Left lobe of liver (tissue), 2 donors: ENCODE measurements around the gene SLC35F4. TPM values are rescaled to one million over a fixed set of nuclear protein-coding genes. Genes with fewer than 3 reads are reported as not detected.
A peak's percentile ranks its signal among the peaks of the same experiment; 100 is the strongest.
"Not testable (repeated sequence)": the region's sequence is repeated elsewhere in the genome, so short reads cannot be mapped to it uniquely, and the experiment has no call there.

Source experiments
- ATAC-seq: fragments of 200-7000 bp; cut with Tn5 transposase; one replicate; pipeline ENCODE4 v1.9.1; 2020; ENCODE audit warnings: mild to moderate bottlenecking, moderate library complexity
- DNase-seq: peaks from one replicate; pipeline ENCODE4 v3.0.0-alpha.2; 2020; ENCODE audit warnings: low spot score
- total RNA-seq: library from RNA; stranded (reverse); gene quantifications from one replicate; pipeline ENCODE4 v1.2.1, GENCODE V29; 2021
- donor health status: DM: no; HTN: no; CAD: no; lungs with moderate emphysema.
- donor health status: DM: no; HTN: yes; CAD: no.

Gene SLC35F4
- total RNA-seq, 1 donor from 2014 or later, result not detected

DNA sequence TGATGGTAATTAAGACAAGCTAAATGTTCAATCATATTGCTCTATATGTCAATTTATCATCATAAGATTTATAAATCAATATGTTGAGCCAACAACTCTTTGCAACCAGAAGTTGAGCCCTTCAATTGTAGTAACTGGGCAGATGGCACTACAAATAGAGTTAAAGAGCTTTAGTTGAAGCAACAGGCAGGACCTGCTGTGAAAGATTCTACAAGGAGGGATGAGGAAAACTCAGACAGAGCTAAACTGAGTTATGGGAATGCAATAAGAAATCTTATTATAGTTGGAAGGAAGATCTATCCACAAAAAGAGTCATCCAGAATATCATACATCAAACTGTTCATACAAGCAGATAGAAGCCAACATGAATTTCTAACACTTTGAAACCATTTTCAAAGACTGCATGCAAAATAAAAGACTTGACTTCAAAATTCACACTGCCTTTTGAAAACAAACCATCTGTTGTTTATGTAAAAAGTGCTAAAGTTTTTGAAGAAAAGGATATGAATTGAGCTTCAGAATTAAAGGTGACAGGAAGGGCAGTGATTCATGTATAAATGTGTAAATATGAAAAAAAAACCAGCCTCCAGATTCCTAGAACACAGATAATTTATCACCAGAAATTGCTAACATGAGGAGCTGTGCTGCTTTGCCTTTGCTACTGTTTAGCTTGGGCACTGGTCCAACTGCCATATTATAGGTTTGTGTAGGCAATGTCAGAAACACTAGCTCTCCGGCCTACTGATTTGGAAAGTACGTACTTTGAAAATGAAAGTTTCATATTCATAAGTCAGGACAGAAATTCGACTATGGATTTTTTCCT is 133.2 kb downstream of the SLC35F4 start:
- DNase-seq (no peak), ATAC-seq (no peak)

DNA sequence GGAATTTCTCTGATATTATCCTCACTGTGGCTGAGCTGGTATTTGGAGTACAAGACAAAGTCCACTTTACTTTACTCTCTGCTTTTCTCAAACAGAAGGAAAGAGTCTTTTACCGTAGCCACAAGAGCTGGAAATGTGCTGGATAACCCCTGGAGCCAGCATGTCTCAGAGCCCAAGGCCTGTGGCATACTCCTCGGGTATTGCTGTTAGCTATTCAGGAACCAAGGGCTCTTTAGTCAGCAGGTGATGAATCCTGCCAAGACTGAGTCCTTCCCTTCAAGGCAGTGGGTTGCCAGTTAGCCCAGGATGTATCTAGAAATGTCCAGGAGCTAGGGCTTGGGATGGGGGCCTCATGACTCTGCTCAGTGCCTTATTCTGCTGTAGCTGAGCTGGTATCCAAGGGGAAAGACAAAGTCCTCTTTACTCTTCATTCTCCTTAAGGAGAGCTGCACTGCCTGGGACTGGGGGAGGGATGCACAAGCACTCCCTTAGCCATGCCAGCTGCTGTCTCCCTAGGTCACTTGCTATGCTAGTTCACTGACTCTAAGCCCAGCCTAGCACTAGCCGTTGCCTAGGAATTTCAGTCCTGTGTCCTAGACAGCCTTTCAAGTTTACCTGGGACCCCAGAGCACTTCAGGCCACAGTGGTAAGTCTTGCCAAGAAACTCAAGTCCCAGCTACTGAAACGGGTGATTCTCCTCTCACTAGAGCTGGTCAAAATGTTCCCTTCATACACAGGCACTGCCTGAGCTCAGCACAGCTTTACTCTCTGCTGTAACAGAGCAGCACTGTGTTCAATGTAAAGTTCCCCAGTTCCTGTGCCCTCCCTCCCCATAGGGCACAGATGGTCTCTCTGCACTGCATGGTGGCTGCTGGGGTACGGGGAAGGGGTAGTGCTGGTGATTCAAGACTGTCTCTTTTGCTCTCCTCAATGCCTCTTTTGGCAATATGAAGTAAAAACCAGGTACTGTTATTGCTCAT is 136.4 kb downstream of the SLC35F4 start:
- DNase-seq (no peak), ATAC-seq (no peak)

DNA sequence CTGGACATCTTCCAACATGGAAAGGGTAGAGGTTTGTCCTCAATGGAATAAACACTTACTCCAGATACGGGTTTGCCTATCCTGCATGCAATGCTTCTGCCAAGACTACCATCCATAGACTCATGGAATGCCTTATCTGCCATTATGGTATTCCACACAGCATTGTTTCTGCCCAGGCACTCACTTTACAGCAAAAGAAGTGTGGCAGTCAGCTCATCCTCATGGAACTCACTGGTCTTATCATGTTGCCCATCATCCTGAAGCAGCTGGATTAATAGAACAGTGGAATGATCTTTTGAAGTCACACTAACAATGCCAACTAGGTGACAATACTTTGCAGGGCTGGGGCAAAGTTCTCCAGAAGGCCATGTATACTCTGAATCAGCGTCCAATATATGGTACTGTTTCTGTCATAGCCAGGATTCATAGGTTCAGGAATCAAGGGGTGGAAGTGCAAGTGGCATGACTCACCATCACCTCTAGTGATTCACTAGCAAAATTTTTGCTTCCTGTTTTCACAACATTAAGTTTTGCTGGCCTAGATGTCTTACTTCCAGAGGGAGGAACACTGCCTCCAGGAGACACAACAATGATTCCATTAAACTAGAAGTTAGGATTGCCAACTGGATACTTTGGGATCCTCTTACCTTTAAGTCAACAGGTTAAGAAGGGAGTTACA is 140.4 kb downstream of the SLC35F4 start:
- ATAC-seq (no peak), DNase-seq (no peak)

DNA sequence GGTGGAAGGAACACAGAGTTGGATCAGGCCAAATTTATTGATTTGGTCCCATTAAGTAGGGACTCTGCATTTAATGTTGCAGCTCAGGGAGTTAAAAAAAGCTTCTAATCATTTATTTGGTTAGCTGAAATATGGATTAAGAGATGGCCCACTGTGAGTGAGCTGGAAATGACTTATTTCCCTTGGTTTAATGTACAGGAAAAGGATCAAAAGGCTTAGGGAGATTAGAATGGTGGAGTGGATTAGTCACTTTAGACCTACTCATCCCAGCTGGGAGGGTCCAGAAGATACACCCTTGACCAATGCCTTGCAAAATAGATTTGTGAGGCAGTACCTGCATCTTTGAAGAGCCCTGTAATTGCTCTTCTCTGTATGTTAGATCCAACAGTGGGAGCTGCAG is 143.8 kb downstream of the SLC35F4 start:
- ATAC-seq, DNase-seq: not testable (repeated sequence)

DNA sequence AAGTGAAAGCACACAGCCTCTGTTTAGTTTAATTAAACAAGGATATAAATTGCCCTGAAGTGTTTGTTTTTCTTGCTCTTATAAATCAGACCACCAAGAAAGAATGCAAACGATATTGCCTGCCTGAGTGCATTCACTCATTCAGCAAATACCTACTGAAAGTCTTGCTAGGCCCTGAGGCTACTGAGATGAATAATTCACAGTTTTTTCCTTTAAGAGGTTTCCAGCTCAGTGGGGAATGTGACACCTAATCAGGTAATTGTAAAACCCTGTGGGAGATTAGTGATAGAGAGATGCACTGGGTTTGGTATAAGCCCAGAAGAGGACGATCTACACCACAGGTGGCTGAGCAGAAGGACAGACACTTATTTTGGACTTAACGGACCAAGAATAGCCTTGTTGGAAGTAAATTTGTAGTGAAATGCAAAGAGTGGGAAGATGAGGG is 151.4 kb downstream of the SLC35F4 start:
- DNase-seq (no peak), ATAC-seq (no peak)

DNA sequence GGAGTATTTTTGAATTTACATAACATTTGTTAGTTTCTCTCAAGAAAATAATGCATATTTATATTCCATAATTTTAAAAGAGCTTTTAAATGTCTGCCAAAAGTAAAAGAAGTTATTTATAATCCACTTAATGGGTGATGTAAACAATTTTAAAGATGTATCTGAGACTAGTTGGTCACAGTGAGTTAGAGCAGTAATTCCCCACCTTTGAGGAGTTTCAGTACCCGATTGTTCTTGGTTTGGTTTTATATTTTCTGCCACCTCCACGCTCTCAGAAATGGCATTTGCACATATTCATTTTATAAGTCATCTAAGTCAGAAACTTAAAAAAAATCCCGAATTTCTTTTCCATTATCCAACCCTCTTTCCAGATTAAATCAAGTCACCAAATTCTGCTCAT is 153.2 kb downstream of the SLC35F4 start:
- DNase-seq, result no peak
- no peak for ATAC-seq

DNA sequence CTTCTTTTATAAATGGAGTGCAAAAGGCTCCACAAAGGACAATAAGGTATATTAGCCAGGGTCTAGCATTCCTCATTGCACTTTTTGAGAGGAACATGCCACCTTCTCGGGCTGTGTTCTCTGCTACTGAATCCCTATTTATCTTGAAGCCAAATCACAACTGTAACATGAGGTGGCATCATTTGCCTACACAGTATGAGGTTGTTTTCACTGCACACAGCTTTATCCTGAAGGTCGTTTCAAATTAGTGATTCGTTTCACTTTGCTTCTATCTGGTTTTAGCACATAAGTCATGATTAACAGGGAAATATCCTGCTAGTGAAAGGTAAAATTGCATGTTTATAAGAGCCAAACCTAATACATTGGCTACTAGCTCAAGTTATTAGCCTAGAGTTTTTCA is 153.8 kb downstream of the SLC35F4 start:
- ATAC-seq, result no peak
- DNase-seq, result no peak

DNA sequence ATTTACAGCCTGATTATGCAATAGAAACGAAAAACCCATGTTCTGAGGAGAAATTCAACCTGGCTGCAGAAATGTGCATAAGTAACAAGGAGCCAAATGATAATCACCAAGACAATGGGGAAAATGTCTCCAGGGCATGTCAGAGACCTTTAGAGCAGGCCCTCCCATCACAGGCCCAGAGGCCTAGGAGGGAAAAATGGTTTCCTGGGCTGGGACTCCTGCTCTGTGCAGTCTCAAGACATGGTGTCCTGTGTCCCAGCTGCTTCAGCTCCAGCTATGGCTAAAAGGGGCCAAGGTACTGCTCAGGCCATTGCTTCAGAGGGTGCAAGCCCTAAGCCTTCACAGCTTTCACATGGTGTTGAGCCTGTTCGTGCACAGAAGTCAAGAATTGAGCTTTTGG is 156.0 kb downstream of the SLC35F4 start:
- DNase-seq (no peak), ATAC-seq (no peak)

DNA sequence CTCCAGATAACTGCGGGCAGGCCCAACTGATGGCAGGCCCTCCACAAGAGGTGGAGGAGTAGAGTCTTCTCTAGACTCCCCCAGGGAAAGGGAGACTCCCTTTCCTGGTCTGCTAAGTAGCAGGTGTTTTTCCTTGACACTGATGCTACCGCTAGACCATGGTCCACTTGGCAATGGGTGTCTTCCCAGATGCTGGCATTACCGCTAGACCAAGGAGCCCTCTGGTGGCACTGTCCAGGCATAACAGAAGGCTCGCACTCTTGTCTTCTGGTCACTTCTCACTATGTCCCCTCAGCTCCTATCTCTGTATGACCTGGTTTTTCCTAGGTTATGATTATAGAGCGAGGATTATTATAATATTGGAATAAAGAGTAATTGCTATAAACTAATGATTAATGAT is 156.8 kb downstream of the SLC35F4 start:
- not testable (repeated sequence) for DNase-seq, ATAC-seq

DNA sequence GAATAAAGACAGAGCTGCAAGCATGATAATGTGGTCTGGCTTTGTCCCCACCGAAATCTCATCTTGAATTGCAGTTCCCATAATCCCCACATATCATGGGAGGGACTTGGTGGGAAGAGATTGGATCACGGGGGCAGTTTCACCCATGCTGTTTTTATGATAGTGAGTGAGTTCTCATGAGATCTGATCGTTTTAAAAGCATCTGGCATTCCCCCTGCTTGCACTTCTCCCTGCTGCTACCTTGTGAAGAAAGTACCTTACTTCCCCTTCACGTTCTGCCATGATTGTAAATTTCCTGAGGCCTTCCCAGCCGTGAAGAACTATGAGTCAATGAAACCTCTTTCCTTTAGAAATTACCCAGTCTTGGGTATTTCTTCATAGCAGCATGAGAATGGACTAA is 158.7 kb downstream of the SLC35F4 start:
- DNase-seq, result no peak

DNA sequence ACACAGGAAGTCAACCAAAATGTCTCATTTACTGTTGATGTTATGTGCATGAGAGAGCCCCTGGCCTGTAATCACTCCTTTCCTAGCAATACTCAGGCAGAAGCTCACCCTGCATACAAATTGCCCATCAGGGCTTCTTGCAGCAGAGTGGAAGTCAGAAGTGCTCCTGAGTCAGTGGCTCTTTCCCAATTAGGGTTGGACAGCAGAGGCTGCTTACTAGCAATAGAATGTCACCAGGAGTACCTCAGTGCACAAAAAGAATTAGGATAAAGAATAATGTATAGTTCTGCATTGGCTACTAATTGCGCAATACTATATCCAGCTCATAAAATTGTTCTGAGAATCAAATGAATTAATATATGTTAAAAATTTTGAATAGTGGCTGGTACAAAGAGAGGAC is 161.1 kb downstream of the SLC35F4 start:
- ATAC-seq (no peak), DNase-seq (no peak)

More for the DNA sequence above, 158.7 kb downstream of the SLC35F4 start:
- ATAC-seq, result no peak

DNA sequence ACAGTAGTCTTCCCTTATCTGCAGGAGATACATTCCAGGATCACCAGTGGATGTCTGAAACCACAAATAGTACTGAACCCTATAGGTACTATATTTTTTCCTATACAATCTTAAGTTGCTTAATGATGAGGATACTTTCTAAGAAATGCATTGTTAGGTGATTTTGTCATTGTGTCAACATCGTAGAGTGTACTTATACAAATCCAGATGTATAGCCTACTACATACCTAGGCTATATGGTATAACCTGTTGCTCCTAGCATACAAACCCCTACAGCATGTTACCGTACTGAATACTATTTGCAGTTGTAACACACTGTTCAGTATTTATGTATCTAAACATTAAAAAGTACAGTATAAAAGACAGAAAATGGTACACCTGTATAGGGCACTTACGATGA is 165.9 kb downstream of the SLC35F4 start:
- DNase-seq, result no peak
- no peak for ATAC-seq

DNA sequence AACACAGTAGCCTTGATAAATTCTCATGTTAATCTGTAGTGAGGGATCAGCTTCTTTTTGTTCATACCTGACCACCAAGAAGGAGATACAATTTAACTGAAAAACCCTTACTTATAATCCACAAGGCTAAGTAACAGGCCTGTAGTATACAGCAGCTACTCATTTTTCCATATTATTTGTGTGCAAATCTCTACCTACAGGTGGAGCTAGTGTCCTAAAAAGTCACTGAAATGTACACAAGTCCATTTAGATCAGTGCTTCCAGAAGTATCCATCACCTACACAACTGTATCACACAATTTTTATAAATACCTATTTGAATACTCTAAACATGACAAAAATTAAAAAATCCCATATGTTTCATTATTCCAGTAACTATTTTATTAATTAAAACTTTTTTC is 173.2 kb downstream of the SLC35F4 start:
- peak; percentile 77 for ATAC-seq
- no peak for DNase-seq

DNA sequence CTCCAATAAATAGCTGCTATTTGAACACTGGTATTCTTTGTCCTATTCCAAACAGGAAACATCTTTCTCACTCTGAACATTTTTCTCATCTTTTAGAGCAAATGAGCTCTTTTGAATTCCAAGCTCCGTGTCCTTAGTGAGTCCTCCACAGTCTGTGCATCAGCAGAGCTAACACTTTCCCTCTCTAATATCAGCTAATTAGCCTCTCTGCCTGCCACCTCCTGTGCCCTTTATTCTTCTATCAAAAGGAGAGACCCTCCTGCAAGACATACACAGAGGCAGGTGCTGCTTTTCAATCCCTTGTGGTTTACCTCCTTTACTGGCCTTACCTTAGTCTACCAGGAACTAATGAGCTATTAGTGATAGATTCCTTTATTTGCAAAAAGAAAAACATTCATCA is 178.5 kb downstream of the SLC35F4 start:
- no peak for DNase-seq
- ATAC-seq, result no peak

DNA sequence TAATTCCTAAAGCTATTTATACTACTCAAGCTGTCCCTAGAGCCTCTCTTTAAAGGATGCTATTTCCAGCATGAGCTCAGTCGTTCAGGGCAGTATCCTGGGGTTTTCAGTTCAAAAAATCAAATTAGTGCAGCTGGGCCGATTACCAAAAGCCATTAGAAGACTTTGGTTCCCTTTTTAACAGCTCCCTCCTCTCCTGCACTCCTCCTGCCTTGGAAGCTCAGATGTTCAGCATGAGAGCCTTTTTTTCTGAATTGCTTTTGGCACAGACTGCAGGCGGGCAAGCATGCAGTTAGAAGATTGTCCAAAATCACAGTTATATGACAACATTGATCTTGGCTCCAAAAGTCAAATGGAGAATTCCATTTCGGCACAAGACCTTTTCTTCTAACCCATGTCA is 179.6 kb downstream of the SLC35F4 start:
- ATAC-seq, result no peak
- DNase-seq, result no peak

DNA sequence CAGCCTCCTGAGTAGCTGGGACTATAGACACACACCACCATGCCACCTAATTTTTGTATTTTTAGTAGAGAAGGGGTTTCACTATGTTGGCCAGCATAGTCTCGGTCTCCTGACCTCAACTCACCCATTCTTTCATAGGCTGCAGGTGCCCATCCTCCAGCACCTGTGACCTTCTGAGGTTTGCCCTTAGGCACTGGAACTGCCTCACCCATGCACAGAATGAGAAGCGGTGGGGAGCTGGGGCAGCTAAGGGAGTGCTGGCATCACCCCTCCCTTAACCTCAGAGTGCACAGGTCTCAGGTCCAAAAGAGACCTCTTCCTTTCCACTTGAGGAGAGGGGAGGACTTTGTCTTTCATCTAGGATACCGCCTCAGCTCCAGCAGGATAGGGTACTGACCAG is 194.9 kb downstream of the SLC35F4 start:
- no peak for DNase-seq
- no peak for ATAC-seq

DNA sequence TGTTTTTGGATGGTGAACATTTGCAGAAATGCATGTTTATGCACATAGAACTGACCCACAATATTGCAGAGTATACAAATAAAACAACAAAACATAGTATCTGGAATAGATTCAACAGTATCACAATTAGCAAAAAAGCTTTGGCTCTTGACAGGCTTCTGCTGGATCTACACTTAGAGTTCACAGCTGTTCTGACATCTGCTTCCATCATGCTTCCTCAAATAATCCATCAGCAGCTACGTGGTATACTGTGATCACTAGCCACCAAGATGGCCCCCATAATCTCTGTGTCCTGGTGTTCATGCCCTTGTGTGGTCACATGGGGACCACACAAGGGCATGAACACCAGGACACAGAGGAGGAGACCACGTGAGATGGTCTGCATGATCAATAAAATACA is 205.7 kb downstream of the SLC35F4 start:
- no peak for DNase-seq
- no peak for ATAC-seq

DNA sequence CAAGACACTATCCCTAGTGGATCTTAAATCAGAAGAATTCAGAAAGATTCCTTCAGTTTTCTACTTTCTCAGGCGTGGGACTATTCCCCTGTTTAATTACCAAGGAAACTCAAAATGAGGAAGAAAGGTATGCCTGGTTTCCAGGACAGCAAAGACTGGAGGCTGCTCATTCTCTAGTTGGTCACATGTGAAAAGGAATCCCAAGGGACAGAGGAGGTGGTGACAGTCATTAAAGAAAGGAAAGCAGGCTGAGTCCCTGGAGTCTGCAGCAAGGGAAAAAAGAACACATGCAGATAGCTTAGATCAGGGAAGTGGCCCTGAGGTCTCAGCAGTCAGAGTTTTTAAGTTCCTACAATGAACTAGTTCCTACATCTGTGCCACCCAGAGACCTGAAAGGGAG is 206.8 kb downstream of the SLC35F4 start:
- ATAC-seq (no peak), DNase-seq (no peak)

DNA sequence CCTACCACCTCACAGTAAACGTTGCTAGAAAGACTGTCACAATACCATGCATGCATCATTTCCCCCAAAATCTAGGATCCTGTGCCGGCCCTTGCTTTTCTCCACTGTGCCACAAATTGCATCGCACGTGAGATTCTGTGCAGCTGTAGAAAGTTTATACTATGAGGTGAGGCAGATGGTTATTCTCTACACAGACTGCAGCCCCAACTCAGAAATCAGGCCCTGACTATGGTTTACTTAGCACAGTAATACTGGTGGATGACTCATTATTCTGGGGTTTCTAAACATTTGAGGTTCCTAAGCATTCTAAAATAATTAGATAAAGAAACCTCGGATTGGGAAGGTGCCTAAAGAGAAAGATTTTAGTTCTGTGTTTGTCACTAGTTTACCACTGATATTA is 208.4 kb downstream of the SLC35F4 start:
- DNase-seq (no peak), ATAC-seq (no peak)

DNA sequence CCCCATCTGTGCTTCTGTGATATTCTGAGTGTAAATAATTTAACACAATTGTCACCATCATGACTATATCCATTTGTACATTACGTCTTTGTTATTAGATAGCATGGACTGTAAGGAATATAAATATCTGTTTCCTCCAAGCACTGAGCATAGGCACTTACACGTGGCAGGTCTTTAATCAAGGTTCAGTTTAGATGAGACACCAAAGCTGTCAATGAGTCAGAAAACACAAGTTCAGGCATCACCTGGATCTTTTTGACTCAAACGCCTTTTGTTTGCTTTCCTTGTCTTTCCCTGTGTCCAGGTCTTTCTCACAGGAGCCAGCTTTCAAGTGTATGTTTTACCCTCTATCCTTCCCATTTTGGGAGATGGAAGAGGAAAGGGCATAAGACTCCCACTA is 209.0 kb downstream of the SLC35F4 start:
- ATAC-seq, result no peak
- DNase-seq, result no peak

DNA sequence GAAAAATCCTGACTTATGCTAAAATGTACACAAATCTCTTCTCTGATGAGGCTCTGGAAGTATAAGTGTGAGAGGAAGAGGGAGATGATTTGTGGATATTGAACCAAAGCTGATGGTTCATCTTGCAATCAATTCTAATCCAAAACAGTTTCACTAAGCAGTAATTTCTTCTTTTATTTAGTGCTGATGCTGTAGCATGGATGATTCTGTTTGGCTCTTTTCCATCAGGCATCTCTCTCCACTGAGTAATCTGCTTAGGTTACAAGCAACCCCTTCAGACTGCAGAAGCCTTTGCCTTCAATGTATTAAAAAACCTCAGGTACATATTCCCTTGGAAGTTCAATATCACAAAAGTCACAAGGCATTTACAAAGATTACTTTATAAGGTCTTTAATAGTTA is 213.1 kb downstream of the SLC35F4 start:
- ATAC-seq (no peak), DNase-seq (no peak)
